GM18520 (cell line): ENCODE measurements around the gene RNF145.
A peak's percentile ranks its signal among the peaks of the same experiment; 100 is the strongest.
"Not testable (repeated sequence)": the region's sequence is repeated elsewhere in the genome, so short reads cannot be mapped to it uniquely, and the experiment has no call there.

Experiments used
- ATAC-seq: cut with Tn5 transposase; IDR thresholded peaks from one replicate; pipeline ENCODE4 v1.9.1; 2021; ENCODE audit not compliant: unreplicated experiment

RNF145 gene

GRCh38 chr5:159209438-159210209, at the start of gene RNF145:
Gene RNF145, minus strand, starts transcription at chr5:159209553. Its CDS starts 5,936 bp downstream, at chr5:159203617.
- ATAC-seq: peak; percentile 76

DNA sequence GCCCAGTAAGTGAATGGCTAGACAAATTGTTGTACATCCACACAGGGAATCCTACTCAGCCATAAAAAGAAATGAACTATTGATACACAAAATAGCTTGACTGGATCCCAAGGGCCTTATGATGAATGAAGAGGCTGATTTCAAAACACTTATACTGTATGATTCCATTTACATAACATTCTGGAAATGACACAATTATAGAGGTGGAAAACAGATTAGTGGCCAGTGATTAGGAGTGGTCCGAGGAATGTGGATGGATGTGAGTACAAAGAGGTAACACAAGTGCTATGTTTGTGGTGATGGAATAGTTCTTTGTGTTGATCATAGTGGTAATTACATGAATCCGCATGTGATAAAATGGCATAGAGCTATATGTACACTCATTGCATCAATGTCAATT, 49.0 kb upstream of the RNF145 start:
- ATAC-seq: no peak

- ATAC-seq: no peak
Measured at GRCh38 chr5:159257629-159258283, 48.4 kb upstream of the RNF145 start.

DNA sequence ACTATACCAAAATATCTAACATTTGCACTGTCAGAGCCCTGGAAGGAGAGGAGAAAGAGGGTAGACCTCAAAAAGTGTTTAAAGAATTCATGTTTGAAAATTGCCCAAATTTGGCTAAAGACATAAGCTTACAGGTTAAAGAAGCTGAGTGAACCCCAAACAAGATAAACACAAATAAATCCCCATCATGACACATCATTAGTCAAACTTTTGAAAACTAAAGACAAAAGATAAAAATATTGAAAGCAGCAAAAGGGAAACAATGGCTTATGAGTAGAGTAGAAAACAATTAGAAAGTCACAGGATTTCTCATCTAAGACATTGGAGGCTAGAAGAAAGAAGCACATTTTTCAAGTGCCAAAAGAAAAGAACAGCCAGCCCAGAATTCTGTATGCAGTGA, 47.7 kb upstream of the RNF145 start:
- no peak for ATAC-seq

DNA sequence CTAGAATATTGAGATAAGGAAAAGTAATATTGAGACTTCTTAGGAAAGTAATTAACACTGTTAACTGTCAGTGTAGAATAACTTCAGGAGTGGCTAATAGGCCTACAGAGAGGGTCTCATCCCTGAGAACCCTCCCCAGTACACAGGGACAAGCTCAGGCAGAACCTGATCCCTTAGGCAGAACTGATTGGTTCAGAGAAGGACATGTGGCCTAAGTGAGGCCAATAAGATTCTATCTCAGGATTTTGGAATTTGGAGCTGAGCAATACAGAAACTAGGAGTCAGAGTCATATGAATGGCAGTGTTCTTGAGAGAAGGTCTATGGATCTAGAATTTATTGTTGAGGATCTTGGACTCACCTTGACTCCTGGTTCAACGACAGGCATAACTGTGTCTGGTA, 42.8 kb upstream of the RNF145 start:
- ATAC-seq: no peak

DNA sequence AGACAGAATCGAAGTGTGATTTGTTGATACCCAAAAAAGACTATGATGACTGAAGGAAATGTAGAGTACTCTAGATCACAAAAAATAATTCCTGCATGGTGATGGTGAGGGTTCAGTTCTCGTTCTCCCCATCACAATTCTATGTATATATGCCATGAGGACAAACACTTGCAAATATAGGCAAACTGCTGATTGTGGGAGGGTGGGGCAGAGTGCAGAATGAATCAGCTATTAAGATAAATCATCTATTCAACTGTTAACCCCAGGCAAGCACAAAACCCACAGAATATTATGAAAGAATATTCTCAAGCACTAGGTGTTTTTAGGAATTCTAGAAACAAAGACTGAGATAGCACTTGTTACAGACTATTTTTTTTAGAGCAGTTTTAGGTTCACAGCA, 39.8 kb upstream of the RNF145 start:
- ATAC-seq: no peak

GRCh38 chr5:159244890-159245289, 35.5 kb upstream of the RNF145 start:
- ATAC-seq: no peak

- ATAC-seq: no peak
Measured at GRCh38 chr5:159244163-159244562, 34.8 kb upstream of the RNF145 start.

- no peak for ATAC-seq
Measured at GRCh38 chr5:159243385-159243784, 34.0 kb upstream of the RNF145 start.

DNA sequence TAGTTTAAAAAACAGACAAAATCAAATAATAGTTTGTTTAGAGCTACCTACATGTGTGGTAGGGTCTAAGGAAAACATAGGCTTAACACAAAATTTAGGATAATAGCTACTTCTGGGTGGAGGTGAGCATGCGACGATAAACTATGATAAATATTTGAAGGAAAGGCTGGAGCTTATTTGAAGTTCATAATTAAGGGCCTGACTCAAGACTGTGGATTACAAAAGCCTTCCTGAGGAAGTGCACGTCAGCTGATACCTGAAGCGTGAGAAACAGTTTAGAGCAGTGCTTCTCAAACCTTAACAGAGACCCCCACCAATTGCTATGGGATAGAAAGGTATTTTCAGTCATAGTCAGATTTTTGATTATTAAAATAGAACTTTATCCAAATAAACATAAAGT, 33.3 kb upstream of the RNF145 start:
- ATAC-seq: no peak

- ATAC-seq: no peak
Measured at GRCh38 chr5:159241946-159242552, 32.7 kb upstream of the RNF145 start.

DNA sequence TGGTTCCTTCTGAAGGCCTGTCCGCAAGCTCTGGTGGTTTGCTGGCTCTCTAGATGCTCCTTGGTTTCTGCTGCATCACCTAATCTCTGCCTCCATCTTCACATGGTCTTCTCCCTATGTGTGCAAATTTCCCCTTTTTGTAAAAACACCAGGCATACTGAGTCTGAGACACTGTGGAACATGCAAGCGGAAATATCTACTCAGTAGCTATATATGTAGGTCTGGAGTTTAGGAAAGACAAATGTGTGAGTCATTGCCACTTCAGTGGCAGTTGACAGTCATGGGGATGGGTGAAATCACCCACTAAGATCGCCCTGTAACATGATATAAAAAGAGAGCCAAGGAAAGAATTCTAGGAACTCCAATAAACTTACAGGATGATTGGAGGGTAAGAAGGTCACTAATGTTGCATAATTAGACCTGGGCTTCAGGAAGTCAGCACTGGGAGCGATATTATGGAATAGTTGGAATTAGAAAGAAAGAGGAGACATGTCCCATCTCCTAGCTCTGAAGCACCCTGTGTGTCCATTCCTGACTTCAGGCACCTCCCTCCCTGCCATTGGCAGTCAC, 31.0 kb upstream of the RNF145 start:
- no peak for ATAC-seq

DNA sequence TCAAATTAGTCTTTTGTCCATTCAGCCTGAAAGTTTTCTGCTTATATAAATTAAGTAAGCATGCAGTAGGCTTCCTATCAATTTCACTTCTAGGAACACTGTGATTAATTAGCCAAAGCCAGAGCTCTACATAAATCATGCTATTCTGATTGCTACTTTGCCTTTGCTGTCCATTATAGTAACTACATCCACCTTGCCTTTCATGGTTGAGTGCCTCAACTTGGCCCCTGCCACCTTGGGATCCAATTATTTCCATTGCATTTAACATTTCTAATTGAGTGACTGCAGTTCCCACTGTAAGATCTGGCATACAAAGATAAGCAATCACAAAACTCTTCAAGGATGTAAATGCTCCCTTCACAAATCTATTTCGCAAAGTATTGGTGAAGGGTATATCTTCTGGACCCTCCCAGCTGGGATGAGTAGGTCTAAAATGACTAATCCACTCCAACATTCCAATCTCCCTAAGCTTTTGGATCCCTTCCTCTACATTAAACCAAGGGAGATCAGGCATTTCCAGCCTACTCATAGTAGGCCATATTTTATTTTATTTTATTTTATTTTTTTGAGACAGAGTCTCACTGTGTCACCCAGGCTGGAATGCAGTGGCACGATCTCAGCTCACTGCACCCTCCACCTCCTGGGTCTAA, 26.6 kb upstream of the RNF145 start:
- not testable (repeated sequence) for ATAC-seq

GRCh38 chr5:159231167-159231566, 21.8 kb upstream of the RNF145 start:
- no peak for ATAC-seq

- no peak for ATAC-seq
Measured at GRCh38 chr5:159230657-159231056, 21.3 kb upstream of the RNF145 start.

DNA sequence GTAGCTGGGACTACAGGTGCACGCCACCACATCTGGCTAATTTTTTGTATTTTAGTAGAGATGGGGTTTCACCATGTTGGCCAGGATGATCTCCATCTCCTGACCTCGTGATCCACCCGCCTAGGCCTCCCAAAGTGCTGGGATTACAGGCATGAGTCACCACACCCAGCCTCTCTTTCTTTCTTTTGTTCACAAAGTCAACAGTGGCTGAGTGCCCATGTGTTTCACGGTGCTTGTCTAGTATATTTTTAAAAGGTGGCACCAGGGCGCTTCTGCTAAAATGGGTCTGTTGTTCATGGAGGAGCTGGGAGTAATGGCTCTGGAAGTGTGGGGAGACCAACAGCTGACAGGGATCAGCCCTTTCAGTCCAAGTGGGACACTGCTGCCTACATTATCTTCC, 18.7 kb upstream of the RNF145 start:
- ATAC-seq: not testable (repeated sequence)

DNA sequence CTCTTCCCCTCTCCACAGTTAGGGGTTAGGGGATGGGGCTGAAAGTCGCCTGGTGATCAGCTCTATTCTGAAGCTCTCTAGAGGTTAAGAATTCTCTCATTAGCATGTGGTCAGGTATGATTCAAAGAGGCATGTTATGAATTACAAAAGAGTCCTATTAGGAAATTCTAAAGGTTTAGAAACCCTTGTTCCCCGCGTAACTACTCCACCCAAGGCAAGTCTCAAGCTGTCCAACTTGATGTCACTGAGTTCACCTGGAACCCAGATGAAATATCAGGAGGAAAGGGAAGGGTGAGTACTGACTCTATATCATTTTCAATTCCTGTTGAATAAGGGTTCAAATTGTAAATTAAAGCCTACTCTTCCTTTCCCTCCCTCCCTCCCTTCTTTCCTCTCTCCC, 18.1 kb upstream of the RNF145 start:
- no peak for ATAC-seq

GRCh38 chr5:159226451-159226850, 17.1 kb upstream of the RNF145 start:
- no peak for ATAC-seq

DNA sequence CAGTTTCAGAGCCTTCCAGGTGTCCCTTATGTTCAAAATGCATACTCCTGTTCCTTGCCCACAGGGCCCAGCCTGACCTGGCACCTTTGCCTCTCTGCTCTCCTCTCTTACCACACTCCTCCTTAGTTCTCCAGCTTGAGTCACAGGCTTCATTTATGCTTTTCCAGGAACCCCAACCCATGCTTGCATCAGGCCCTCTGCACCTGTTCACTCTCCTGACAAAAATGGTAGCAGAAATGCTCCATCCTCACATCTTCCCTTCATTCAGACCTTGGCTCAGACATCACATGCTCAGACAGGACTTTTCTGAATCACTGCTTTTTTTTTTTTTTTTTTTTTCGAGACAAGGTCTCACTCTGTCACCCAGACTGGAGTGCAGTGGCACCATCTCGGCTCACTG, 15.1 kb upstream of the RNF145 start:
- no peak for ATAC-seq

- no peak for ATAC-seq
Measured at GRCh38 chr5:159223469-159223868, 14.1 kb upstream of the RNF145 start.

DNA sequence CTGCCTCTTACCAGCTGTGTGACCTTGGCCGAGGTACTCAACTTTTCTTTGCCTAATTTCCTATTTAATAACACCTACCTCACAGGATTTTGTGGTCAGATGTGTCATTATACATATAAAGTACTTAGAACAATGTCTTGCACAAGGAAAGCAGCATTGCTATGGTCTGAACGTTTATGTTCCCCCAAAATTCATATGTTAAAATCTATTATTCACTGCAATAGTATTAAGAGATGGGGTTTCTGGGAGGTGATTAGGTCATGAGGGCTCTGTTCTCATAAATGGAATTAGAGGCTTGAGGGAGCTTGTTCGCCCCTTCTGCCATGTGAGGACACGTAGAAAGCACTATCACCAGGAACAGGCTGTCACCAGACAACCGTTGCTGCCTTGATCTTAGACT, 10.9 kb upstream of the RNF145 start:
- no peak for ATAC-seq
